SK-N-SH (cell line): Measurements from ENCODE around the gene S100A2. TPM values are rescaled to one million over a fixed set of nuclear protein-coding genes. Genes with fewer than 3 reads are reported as not detected.
A peak's percentile ranks its signal among the peaks of the same experiment; 100 is the strongest.

Experiments used
- CTCF ChIA-PET: fragments of 300-600, 350-600 bp; formaldehyde crosslinking; extraction: SDS; loops from one replicate; lab custom pipeline; 2021; lab: Yijun Ruan, JAX
- POLR2A ChIA-PET: fragments of 350-600 bp; sonication (Branson Sonifier 250); formaldehyde crosslinking; extraction: SDS; loops from one replicate; lab custom pipeline; 2020; ENCODE audit warnings: antibody characterized with exemption, inconsistent platforms; lab: Yijun Ruan, JAX
- DNase-seq: peaks from one replicate; pipeline ENCODE4 v3.0.0; 2012
- H2AFZ ChIP-seq: fragments of 200-600 bp; sonication (generic); 2 replicates; pipeline ENCODE4 v1.8.1; 2016; ENCODE audit warnings: antibody characterized with exemption, mild to moderate bottlenecking, low read depth
- H3F3A ChIP-seq: fragments of 200-600 bp; sonication (generic); replicated peaks from 2 replicates; pipeline ENCODE3; 2016; ENCODE audit warnings: antibody characterized with exemption, mild to moderate bottlenecking; ENCODE audit not compliant: insufficient read depth
- H3K27ac ChIP-seq, 2 experiments: fragments of 200-500 bp in 1 of 2; fragments of 200-600 bp in 1 of 2; sonication (Bioruptor generic) in 1 of 2; sonication (generic), shearing (Covaris generic) in 1 of 2; 2 replicates each; pipeline versions ENCODE4 v1.5.1 to v1.6.1; 2014 to 2016; ENCODE audit warnings: low read depth in 2 of 2, inconsistent platforms in 1 of 2, low read length in 1 of 2, mild to moderate bottlenecking in 1 of 2, mixed read lengths in 1 of 2
- H3K27me3 ChIP-seq: fragments of 200-600 bp; sonication (generic), shearing (Covaris generic); 2 replicates; pipeline ENCODE4 v1.6.1; 2016; ENCODE audit warnings: mixed run types; ENCODE audit not compliant: insufficient read depth
- H3K36me3 ChIP-seq, 2 experiments: fragments of 200-500 bp in 1 of 2; fragments of 200-600 bp in 1 of 2; sonication (Bioruptor generic) in 1 of 2; sonication (generic) in 1 of 2; replicated peaks in 1 of 2; 2 replicates each; pipeline versions ENCODE3 to v1.5.1; 2014 to 2016; ENCODE audit warnings: low read length in 1 of 2, mild to moderate bottlenecking in 1 of 2; ENCODE audit not compliant: insufficient read depth in 2 of 2, control insufficient read depth in 1 of 2
- H3K4me1 ChIP-seq, 2 experiments: fragments of 200-500 bp in 1 of 2; fragments of 200-600 bp in 1 of 2; sonication (Bioruptor generic) in 1 of 2; sonication (generic), shearing (Covaris generic) in 1 of 2; 2 replicates each; pipeline versions ENCODE4 v1.5.1 to v1.6.1; 2014 to 2016; ENCODE audit warnings: low read depth in 1 of 2, low read length in 1 of 2, mixed run types in 1 of 2; ENCODE audit not compliant: insufficient read depth in 2 of 2, control insufficient read depth in 1 of 2
- H3K4me2 ChIP-seq: fragments of 200-600 bp; sonication (generic), shearing (Covaris generic); 2 replicates; pipeline ENCODE4 v1.6.1; 2017; ENCODE audit warnings: mixed run types
- H3K4me3 ChIP-seq, 2 experiments: fragments of 200-500 bp in 1 of 2; fragments of 200-600 bp in 1 of 2; sonication (Bioruptor generic) in 1 of 2; sonication (generic), shearing (Covaris generic) in 1 of 2; 2 replicates each; pipeline versions ENCODE4 v1.5.1 to v1.8.1; 2014 to 2016; ENCODE audit warnings: low read depth in 2 of 2, inconsistent platforms in 1 of 2, low read length in 1 of 2, mild to moderate bottlenecking in 1 of 2, mixed read lengths in 1 of 2, moderate library complexity in 1 of 2
- H3K79me2 ChIP-seq: fragments of 200-600 bp; sonication (generic); 2 replicates; pipeline ENCODE4 v1.8.1; 2017; ENCODE audit warnings: mild to moderate bottlenecking; ENCODE audit not compliant: insufficient read depth
- H3K9ac ChIP-seq: fragments of 200-600 bp; sonication (generic); 2 replicates; pipeline ENCODE4 v1.6.1; 2017; ENCODE audit warnings: mixed run types
- H3K9me2 ChIP-seq: fragments of 200-600 bp; sonication (generic); 2 replicates; pipeline ENCODE4 v1.6.1; 2017; ENCODE audit warnings: mixed run types
- H3K9me3 ChIP-seq: fragments of 200-600 bp; sonication (generic); 2 replicates; pipeline ENCODE4 v1.6.1; 2017; ENCODE audit warnings: mixed run types, mild to moderate bottlenecking, moderate library complexity
- H4K20me1 ChIP-seq: fragments of 200-600 bp; sonication (generic); 2 replicates; pipeline ENCODE4 v1.6.1; 2017; ENCODE audit warnings: mild to moderate bottlenecking, mixed run types; ENCODE audit not compliant: insufficient read depth
- CHD2 ChIP-seq: fragments of 150-350 bp; IDR thresholded peaks from 2 replicates; pipeline ENCODE4 v1.6.1; 2018; ENCODE audit warnings: low read length; ENCODE audit not compliant: partially characterized antibody
- CTCF ChIP-seq: fragments of 200-600 bp; sonication (generic); IDR thresholded peaks from 2 replicates; pipeline ENCODE4 v1.6.1; 2017; ENCODE audit warnings: antibody characterized with exemption, mild to moderate bottlenecking, moderate library complexity
- EP300 ChIP-seq, 2 experiments: IDR thresholded peaks; 2 replicates each; pipeline versions ENCODE4 v1.4.0 to v1.6.1; 2012; ENCODE audit warnings: borderline replicate concordance in 1 of 2, low read depth in 1 of 2, low read length in 1 of 2
- EZH2phosphoT487 ChIP-seq: fragments of 200-600 bp; sonication (generic); IDR thresholded peaks from 2 replicates; pipeline ENCODE4 v1.6.1; 2017; ENCODE audit warnings: low read depth, mixed run types, mild to moderate bottlenecking, antibody characterized with exemption, moderate library complexity, borderline replicate concordance
- FOXJ3 ChIP-seq: sonication (generic); formaldehyde crosslinking; IDR thresholded peaks from 2 replicates; pipeline ENCODE4 v1.5.1; 2020; ENCODE audit warnings: mild to moderate bottlenecking, missing genetic modification reagents
- MXI1 ChIP-seq: IDR thresholded peaks from 2 replicates; pipeline ENCODE4 v1.6.1; 2012; ENCODE audit warnings: mild to moderate bottlenecking, low read depth, low read length, improper control_type of control experiment
- NRF1 ChIP-seq: IDR thresholded peaks from 2 replicates; pipeline ENCODE4 v1.6.1; 2012; ENCODE audit warnings: low read depth, mild to moderate bottlenecking, low read length
- PBX3 ChIP-seq: IDR thresholded peaks from 2 replicates; pipeline ENCODE4; 2012
- RCOR1 ChIP-seq: fragments of 150-350 bp; IDR thresholded peaks from 2 replicates; pipeline ENCODE4 v1.6.1; 2017; ENCODE audit warnings: antibody characterized with exemption, low read length
- RXRA ChIP-seq: IDR thresholded peaks from 2 replicates; pipeline ENCODE4 v1.4.0; 2012; ENCODE audit warnings: low read depth, mild to moderate bottlenecking, borderline replicate concordance
- TAF1 ChIP-seq: IDR thresholded peaks from 2 replicates; pipeline ENCODE4 v1.6.1; 2012; ENCODE audit warnings: low read depth, mild to moderate bottlenecking, low read length, moderate library complexity, borderline replicate concordance
- TEAD4 ChIP-seq: IDR thresholded peaks from 2 replicates; pipeline ENCODE4 v1.4.0; 2012; ENCODE audit warnings: mild to moderate bottlenecking, borderline replicate concordance; ENCODE audit not compliant: insufficient read depth
- USF2 ChIP-seq: fragments of 150-350 bp; IDR thresholded peaks from 2 replicates; pipeline ENCODE4 v1.6.1; 2017; ENCODE audit warnings: antibody characterized with exemption, low read length, low read depth, borderline replicate concordance
- ZBTB33 ChIP-seq: IDR thresholded peaks from 2 replicates; pipeline ENCODE4 v1.4.0; 2012; ENCODE audit warnings: low read depth, borderline replicate concordance
- whole genome bisulfite sequencing: methylation state at CpG from one replicate; pipeline ENCODE4 v1.1.6; 2017; ENCODE audit warnings: low lambda C conversion rate; 5-methylcytosine and 5-hydroxymethylcytosine counted together
- polyA plus RNA-seq, 3 experiments: library from polyadenylated mRNA; depleted of rRNA; stranded (reverse); fragments of >200 nt; gene quantifications; 2 replicates each; pipeline ENCODE4 v1.2.3, GENCODE V29; 2012

Gene S100A2
- polyA plus RNA-seq, 1 of the 3 experiments (the other 2 are of a cell fraction): 31.4 TPM

DNA sequence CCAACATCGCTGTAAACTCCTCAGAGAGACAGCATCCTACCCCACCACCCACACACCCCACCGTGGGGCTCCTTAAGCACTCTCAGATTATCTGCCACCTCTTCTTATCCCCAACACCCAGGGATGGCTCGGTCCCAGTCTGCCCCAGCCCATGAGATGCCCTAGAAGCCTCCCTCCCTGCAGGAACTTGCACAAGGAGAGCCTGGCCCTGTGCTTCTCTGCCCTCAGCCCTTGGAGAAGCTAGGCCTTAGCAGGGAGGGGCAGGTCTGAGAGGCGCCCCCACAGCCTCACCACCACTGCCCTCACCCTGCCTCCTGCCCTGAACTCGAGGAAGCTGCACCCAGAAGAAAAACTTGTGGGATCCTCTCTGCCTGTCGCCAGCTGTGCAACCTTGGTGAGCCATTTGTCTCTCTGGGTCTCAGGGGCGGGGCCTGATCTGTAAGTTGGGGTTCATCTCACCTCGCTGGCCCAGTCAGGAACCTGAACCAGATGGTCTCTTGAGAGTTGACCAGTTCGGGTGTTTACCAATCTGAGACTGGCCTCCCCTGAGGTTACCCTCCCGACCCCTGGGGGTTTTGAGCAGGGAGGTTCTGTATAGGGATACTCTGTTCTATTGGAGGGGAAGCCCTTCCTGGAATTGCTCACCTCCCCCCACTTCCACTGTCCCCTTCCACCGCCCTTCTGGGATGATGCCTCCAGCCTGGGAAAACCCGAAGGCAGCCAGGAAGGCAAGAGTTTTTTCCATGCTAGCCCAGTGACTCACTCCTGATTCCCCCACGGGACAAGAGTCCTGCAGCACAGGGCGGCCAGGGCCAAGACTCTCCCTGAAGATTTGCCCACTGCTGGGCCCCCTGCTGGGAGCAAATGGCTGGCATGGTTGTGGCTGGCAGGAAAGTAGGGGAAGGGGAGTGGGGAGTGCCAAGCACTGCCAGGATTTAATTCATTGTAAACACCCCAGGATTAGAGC is 16.6 kb downstream of the S100A2 start, which contains the start of gene S100A3 (continued):
- TF ChIP-seq MXI1 (no peak), TAF1 (no peak; the same call in 1 of the 2 replicates), ZBTB33 (no peak; the same call in 1 of the 2 replicates), EP300 (IDR thresholded peaks at IDR 0.05; ENCODE audit: borderline replicate concordance in 1 of 2, low read depth in 1 of 2, low read length in 1 of 2) (peak in 1 of 2 experiments; percentile 69; a peak in 1 of 4 replicates), EZH2phosphoT487 (no peak), NRF1 (no peak), CTCF (peak; percentile 56)

DNA sequence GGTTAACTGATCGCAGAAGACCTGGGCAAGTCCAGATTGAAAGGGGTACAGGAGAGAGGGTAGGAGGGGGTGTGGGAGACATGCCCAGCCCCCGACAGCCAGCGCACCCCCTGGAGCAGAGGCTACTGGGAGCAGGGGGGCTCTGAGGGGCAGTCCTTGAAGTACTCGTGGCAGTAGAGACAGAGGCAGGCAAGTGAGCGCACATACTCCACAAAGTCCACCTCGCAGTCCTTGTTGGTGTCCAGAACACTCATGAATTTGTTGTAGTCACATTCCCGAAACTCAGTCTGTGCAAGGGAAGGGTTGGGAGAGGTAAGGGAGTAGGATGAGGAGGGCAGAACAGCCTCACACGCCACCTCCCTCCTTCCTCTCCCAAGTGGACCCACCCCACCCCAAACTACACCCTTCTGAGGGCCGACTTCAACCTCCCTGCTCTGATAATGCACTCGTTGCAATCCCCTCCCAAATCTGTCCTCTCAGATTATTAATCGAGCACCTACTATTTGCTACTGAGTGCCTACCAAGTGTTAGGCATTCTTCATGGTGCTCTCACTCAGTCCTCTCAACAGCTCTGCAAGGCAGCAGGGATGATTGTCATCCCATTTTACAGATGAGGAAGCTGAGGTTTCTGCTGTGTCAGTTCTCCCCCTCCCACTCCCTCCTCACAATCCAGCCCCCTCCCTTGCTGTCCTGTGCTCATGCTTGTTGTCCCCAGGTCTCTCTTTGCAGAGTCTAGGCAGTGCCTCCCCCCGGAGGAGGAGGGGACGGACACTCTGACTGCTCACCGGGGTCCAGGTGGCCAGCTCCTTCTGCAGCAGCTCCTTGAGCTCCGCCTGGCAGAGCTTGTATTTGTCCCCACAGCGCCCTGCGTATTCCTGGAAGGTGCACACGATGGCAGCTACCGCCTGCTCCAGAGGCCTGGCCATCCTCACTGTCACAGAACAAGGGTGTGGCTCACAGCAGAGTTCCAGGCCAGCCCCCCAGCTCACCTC is 17.8 kb downstream of the S100A2 start:
- H3F3A ChIP-seq: peaks cover 7% of the 10 kb centered on the region
- 88% methylated on average over 17 of the region's 19 CpGs for WGBS
- no peaks in the 10 kb centered on the region for H3K36me3 ChIP-seq
- no peak for TF ChIP-seq FOXJ3 (CRISPR knock-in tag)
- no peak for TF ChIP-seq RCOR1
- TF ChIP-seq EZH2phosphoT487: no peak
- TF ChIP-seq RXRA: no peak
- no peak for TF ChIP-seq USF2
- no peak for TF ChIP-seq CHD2
- no peak for TF ChIP-seq TEAD4
- no peak for TF ChIP-seq PBX3
- no peak for TF ChIP-seq MXI1
- H3K9me3 ChIP-seq: no peaks in the 10 kb centered on the region
- H3K79me2 ChIP-seq: no peaks in the 10 kb centered on the region
- H3K9me2 ChIP-seq: no peaks in the 10 kb centered on the region
- 0 out of 2 replicates have a peak overlapping the region, but pooled peaks have one; percentile 58 for H3K9ac ChIP-seq
- no peaks in the 10 kb centered on the region for H3K27me3 ChIP-seq
- no peaks in the 10 kb centered on the region for H4K20me1 ChIP-seq
- H3K4me1 ChIP-seq: peaks cover 58 to 65% of the 10 kb centered on the region in 2 experiments; a peak in 3 of 4 replicates
- peak overlapping the region; percentile 51; the same call in 1 of the 2 replicates for H3K4me2 ChIP-seq
- DNase-seq: no peak
- no peak overlapping the region for H3K4me3 ChIP-seq
- H2AFZ ChIP-seq: 0 out of 2 replicates have a peak overlapping the region, but pooled peaks have one; percentile 44
- ChIA-PET CTCF (interaction anchor here (1.7 to 11.8 kb wide), 3 partner anchors 9 to 37 kb away, joined by 4 to 62 read pairs (median 5); no protein-coding TSS in a partner anchor), POLR2A (no interaction called here)
- H3K27ac ChIP-seq: peak overlapping the region in 1 of 2 experiments; percentile 91; a peak in 1 of 4 replicates
